ENCODE measurements around the gene ZSCAN9.

Gene ZSCAN9

GRCh38 chr6:28212510-28213212 is 12.4 kb upstream of the ZSCAN9 start:
- Mint-ChIP-seq H3K27ac (peak overlapping the region; percentile 83), H3K27me3 (peaks cover 68% of the 10 kb centered on the region)

GRCh38 chr6:28213213-28213523 is 11.9 kb upstream of the ZSCAN9 start:
- Mint-ChIP-seq H3K9me3 (ENCODE audit: low read depth) (no peaks in the 10 kb centered on the region), H3K4me1 (ENCODE audit: low read depth) (peaks cover 18% of the 10 kb centered on the region), H3K27ac (no peak overlapping the region), H3K36me3 (no peaks in the 10 kb centered on the region), H3K4me3 (peak overlapping the region; percentile 82), H3K27me3 (peaks cover 70% of the 10 kb centered on the region)

More at GRCh38 chr6:28212510-28213212, 12.4 kb upstream of the ZSCAN9 start:
- Mint-ChIP-seq H3K36me3 (no peaks in the 10 kb centered on the region), H3K4me3 (peak overlapping the region; percentile 82), H3K4me1 (ENCODE audit: low read depth) (peaks cover 23% of the 10 kb centered on the region), H3K9me3 (ENCODE audit: low read depth) (no peaks in the 10 kb centered on the region)

GRCh38 chr6:28215425-28215824 is 9.7 kb upstream of the ZSCAN9 start:
- Mint-ChIP-seq H3K27me3 (peaks cover 69% of the 10 kb centered on the region), H3K9me3 (ENCODE audit: low read depth) (no peaks in the 10 kb centered on the region), H3K4me3 (no peak overlapping the region), H3K4me1 (ENCODE audit: low read depth) (peaks cover 18% of the 10 kb centered on the region), H3K36me3 (no peaks in the 10 kb centered on the region), H3K27ac (no peak overlapping the region)

GRCh38 chr6:28217890-28218289 is 7.2 kb upstream of the ZSCAN9 start:
- Mint-ChIP-seq H3K4me1 (ENCODE audit: low read depth) (peaks cover 6% of the 10 kb centered on the region), H3K27me3 (peaks cover 65% of the 10 kb centered on the region), H3K4me3 (peak overlapping the region; percentile 82), H3K27ac (no peak overlapping the region), H3K9me3 (ENCODE audit: low read depth) (no peaks in the 10 kb centered on the region), H3K36me3 (no peaks in the 10 kb centered on the region)

- no peaks in the 10 kb centered on the region for H3K36me3 Mint-ChIP-seq
- H3K9me3 Mint-ChIP-seq (ENCODE audit: low read depth) = no peaks in the 10 kb centered on the region
- peak overlapping the region; percentile 82 for H3K4me3 Mint-ChIP-seq
- peaks cover 3% of the 10 kb centered on the region for H3K4me1 Mint-ChIP-seq (ENCODE audit: low read depth)
- H3K27me3 Mint-ChIP-seq = peaks cover 65% of the 10 kb centered on the region
- no peak overlapping the region for H3K27ac Mint-ChIP-seq
Measured at GRCh38 chr6:28218312-28219248, 6.5 kb upstream of the ZSCAN9 start.

GRCh38 chr6:28220257-28221133 is 4.6 kb upstream of the ZSCAN9 start:
- H3K9me3 Mint-ChIP-seq (ENCODE audit: low read depth) = no peaks in the 10 kb centered on the region
- peaks cover 9% of the 10 kb centered on the region for H3K4me1 Mint-ChIP-seq (ENCODE audit: low read depth)
- H3K4me3 Mint-ChIP-seq = no peak overlapping the region
- H3K27me3 Mint-ChIP-seq = peaks cover 63% of the 10 kb centered on the region
- no peaks in the 10 kb centered on the region for H3K36me3 Mint-ChIP-seq
- no peak overlapping the region for H3K27ac Mint-ChIP-seq

- Mint-ChIP-seq H3K4me1 (ENCODE audit: low read depth) (peaks cover 6% of the 10 kb centered on the region), H3K27me3 (peaks cover 39% of the 10 kb centered on the region), H3K27ac (no peak overlapping the region), H3K36me3 (peaks cover 3% of the 10 kb centered on the region), H3K4me3 (peak overlapping the region; percentile 91), H3K9me3 (ENCODE audit: low read depth) (no peaks in the 10 kb centered on the region)
Measured at GRCh38 chr6:28224131-28225055, 682 bp upstream of the ZSCAN9 start.

- Mint-ChIP-seq H3K4me3 (no peak overlapping the region), H3K4me1 (ENCODE audit: low read depth) (peaks cover 6% of the 10 kb centered on the region), H3K27me3 (peaks cover 24% of the 10 kb centered on the region), H3K9me3 (ENCODE audit: low read depth) (no peaks in the 10 kb centered on the region), H3K36me3 (peaks cover 5% of the 10 kb centered on the region), H3K27ac (no peak overlapping the region)
Measured at GRCh38 chr6:28226460-28226859, 1.4 kb downstream of the ZSCAN9 start.

- H3K27me3 Mint-ChIP-seq = peaks cover 4% of the 10 kb centered on the region
- H3K9me3 Mint-ChIP-seq (ENCODE audit: low read depth) = no peaks in the 10 kb centered on the region
- peaks cover 14% of the 10 kb centered on the region for H3K36me3 Mint-ChIP-seq
- no peaks in the 10 kb centered on the region for H3K4me1 Mint-ChIP-seq (ENCODE audit: low read depth)
- H3K27ac Mint-ChIP-seq = no peak overlapping the region
- H3K4me3 Mint-ChIP-seq = no peak overlapping the region
Measured at GRCh38 chr6:28232785-28233184, 7.7 kb downstream of the ZSCAN9 start.

- no peaks in the 10 kb centered on the region for H3K4me1 Mint-ChIP-seq (ENCODE audit: low read depth)
- no peak overlapping the region for H3K4me3 Mint-ChIP-seq
- no peak overlapping the region for H3K27ac Mint-ChIP-seq
- peaks cover 9% of the 10 kb centered on the region for H3K36me3 Mint-ChIP-seq
- no peaks in the 10 kb centered on the region for H3K9me3 Mint-ChIP-seq (ENCODE audit: low read depth)
- H3K27me3 Mint-ChIP-seq = peaks cover 4% of the 10 kb centered on the region
Measured at GRCh38 chr6:28235912-28236452, 10.9 kb downstream of the ZSCAN9 start.

GRCh38 chr6:28239636-28240035 is 14.6 kb downstream of the ZSCAN9 start:
- Mint-ChIP-seq H3K4me1 (ENCODE audit: low read depth) (no peaks in the 10 kb centered on the region), H3K36me3 (peaks cover 5% of the 10 kb centered on the region), H3K27ac (no peak overlapping the region), H3K27me3 (peaks cover 3% of the 10 kb centered on the region), H3K4me3 (no peak overlapping the region), H3K9me3 (ENCODE audit: low read depth) (no peaks in the 10 kb centered on the region)

- Mint-ChIP-seq H3K4me3 (no peak overlapping the region), H3K9me3 (ENCODE audit: low read depth) (no peaks in the 10 kb centered on the region), H3K36me3 (peaks cover 10% of the 10 kb centered on the region), H3K4me1 (ENCODE audit: low read depth) (no peaks in the 10 kb centered on the region), H3K27me3 (peaks cover 3% of the 10 kb centered on the region), H3K27ac (no peak overlapping the region)
Measured at GRCh38 chr6:28240471-28240870, 15.4 kb downstream of the ZSCAN9 start.

- no peaks in the 10 kb centered on the region for H3K27me3 Mint-ChIP-seq
- H3K9me3 Mint-ChIP-seq (ENCODE audit: low read depth) = no peaks in the 10 kb centered on the region
- no peak overlapping the region for H3K27ac Mint-ChIP-seq
- H3K4me3 Mint-ChIP-seq = no peak overlapping the region
- peaks cover 11% of the 10 kb centered on the region for H3K4me1 Mint-ChIP-seq (ENCODE audit: low read depth)
- peaks cover 17% of the 10 kb centered on the region for H3K36me3 Mint-ChIP-seq
Measured at GRCh38 chr6:28243946-28244345, 18.9 kb downstream of the ZSCAN9 start.

Data from activated naive CD8-positive, alpha-beta T cell (primary cell).